Right ventricle myocardium inferior (tissue), 1 donor: Measurements from ENCODE around the gene SF3B5. TPM values are rescaled to one million over a fixed set of nuclear protein-coding genes. Genes with fewer than 3 reads are reported as not detected.

ENCODE experiments used
- total RNA-seq: library from RNA; stranded (reverse); fragmentation: NEBNext Ultra II Directional; extraction: Animal tissue kit (Norgen Biotek cat#: 25700); gene quantifications from one replicate; pipeline ENCODE4 v1.2.1, GENCODE V29; 2021
- donor health status: DM: no; HTN: yes; CAD: no; lungs with severe emphysema.

Gene SF3B5
- total RNA-seq, 1 donor from 2014 or later = 121 TPM

Other genes starting within 250 kb of the SF3B5 start
- gene ZC2HC1B, start 231.1 kb downstream of the SF3B5 start, total RNA-seq = not detected
- gene PLAGL1, start 87.3 kb downstream of the SF3B5 start, total RNA-seq = 13.1 TPM
- gene STX11, start 54.9 kb upstream of the SF3B5 start, total RNA-seq = 11.1 TPM
- 69.2 TPM for gene UTRN, start 189.8 kb upstream of the SF3B5 start, total RNA-seq